Trophoblast cell (in vitro differentiated cells and primary cell): ENCODE measurements around the gene ASS1.

Experiments
- DNase-seq, 2 donors: peaks; one replicate each; pipeline ENCODE4 v3.0.0-alpha.2; 2016
- H2AFZ ChIP-seq: 2 replicates; pipeline ENCODE4 v1.6.1; 2013; ENCODE audit warnings: low read length, moderate library complexity, mild to moderate bottlenecking; ENCODE audit not compliant: insufficient read depth, poor library complexity
- H2AK5ac ChIP-seq: 2 replicates; pipeline ENCODE4 v1.6.1; 2013; ENCODE audit warnings: mild to moderate bottlenecking, low read length
- H2BK120ac ChIP-seq: 2 replicates; pipeline ENCODE4 v1.6.1; 2013; ENCODE audit warnings: low read length, mild to moderate bottlenecking, moderate library complexity; ENCODE audit not compliant: insufficient read depth, poor library complexity
- H2BK12ac ChIP-seq: 2 replicates; pipeline ENCODE4 v1.6.1; 2013; ENCODE audit warnings: mild to moderate bottlenecking, low read length, moderate library complexity
- H2BK5ac ChIP-seq: 2 replicates; pipeline ENCODE4 v1.6.1; 2013; ENCODE audit warnings: low read length, low read depth, moderate library complexity, mild to moderate bottlenecking; ENCODE audit not compliant: poor library complexity
- H3K14ac ChIP-seq: 2 replicates; pipeline ENCODE4 v1.6.1; 2013; ENCODE audit warnings: mild to moderate bottlenecking, low read length
- H3K18ac ChIP-seq: 2 replicates; pipeline ENCODE4 v1.6.1; 2013; ENCODE audit warnings: mild to moderate bottlenecking, low read length
- H3K23ac ChIP-seq: 2 replicates; pipeline ENCODE4 v1.6.1; 2013; ENCODE audit warnings: low read length
- H3K27ac ChIP-seq: 2 replicates; pipeline ENCODE4 v1.5.1; 2013; ENCODE audit warnings: low read depth, mild to moderate bottlenecking, inconsistent platforms, low read length, moderate library complexity
- H3K27me3 ChIP-seq: 2 replicates; pipeline ENCODE4 v1.6.1; 2013; ENCODE audit warnings: inconsistent platforms, mild to moderate bottlenecking, low read length, moderate library complexity; ENCODE audit not compliant: insufficient read depth
- H3K36me3 ChIP-seq, 2 experiments: 1 replicate in 1 of 2; 2 replicates in 1 of 2; pipeline ENCODE4 v1.6.1; 2013; ENCODE audit warnings: low read length in 2 of 2, mild to moderate bottlenecking in 2 of 2, moderate library complexity in 1 of 2; ENCODE audit not compliant: insufficient read depth in 2 of 2, control insufficient read depth in 1 of 2
- H3K4ac ChIP-seq: 2 replicates; pipeline ENCODE4 v1.6.1; 2013; ENCODE audit warnings: low read depth, mild to moderate bottlenecking, low read length, moderate library complexity
- H3K4me1 ChIP-seq, 2 experiments: 1 replicate in 1 of 2; 2 replicates in 1 of 2; pipeline ENCODE4 v1.6.1; 2013; ENCODE audit warnings: low read length in 2 of 2, mild to moderate bottlenecking in 2 of 2, moderate library complexity in 1 of 2; ENCODE audit not compliant: insufficient read depth in 2 of 2, control insufficient read depth in 1 of 2
- H3K4me2 ChIP-seq: 2 replicates; pipeline ENCODE4 v1.6.1; 2013; ENCODE audit warnings: inconsistent platforms, mild to moderate bottlenecking, low read length, moderate library complexity
- H3K4me3 ChIP-seq: 2 replicates; pipeline ENCODE4 v1.5.1; 2013; ENCODE audit warnings: mild to moderate bottlenecking, low read depth, low read length, inconsistent platforms
- H3K79me1 ChIP-seq: one replicate; pipeline ENCODE4 v1.6.1; 2013; ENCODE audit warnings: low read length
- H3K79me2 ChIP-seq: 2 replicates; pipeline ENCODE4 v1.6.1; 2013; ENCODE audit warnings: low read length, mild to moderate bottlenecking; ENCODE audit not compliant: control insufficient read depth, insufficient read depth, poor library complexity
- H3K9ac ChIP-seq: 2 replicates; pipeline ENCODE4 v1.6.1; 2013; ENCODE audit warnings: mild to moderate bottlenecking, low read length
- H3K9me3 ChIP-seq: 2 replicates; pipeline ENCODE4 v1.6.1; 2013; ENCODE audit warnings: low read depth, mild to moderate bottlenecking, control low read depth, inconsistent platforms, low read length; ENCODE audit not compliant: insufficient read depth
- H4K12ac ChIP-seq: 2 replicates; pipeline ENCODE4 v1.6.1; 2013; ENCODE audit warnings: low read depth, mild to moderate bottlenecking, low read length, moderate library complexity
- H4K8ac ChIP-seq: 2 replicates; pipeline ENCODE4 v1.6.1; 2013; ENCODE audit warnings: low read depth, mild to moderate bottlenecking, low read length, moderate library complexity
- H4K91ac ChIP-seq: one replicate; pipeline ENCODE4 v1.6.1; 2013; ENCODE audit warnings: low read depth, mild to moderate bottlenecking, low read length, moderate library complexity
- WGBS: extraction: QIAGEN DNeasy Blood & Tissue Kit; methylation state at CpG from one replicate; pipeline ENCODE4 v1.1.7; 2013; ENCODE audit warnings: missing lambda C conversion rate; ENCODE audit not compliant: insufficient read length, insufficient coverage; ENCODE audit errors: extremely low coverage; 5-methylcytosine and 5-hydroxymethylcytosine counted together

Gene ASS1

GRCh38 chr9:130470950-130471349 is 26.2 kb downstream of the ASS1 start:
- H3K4ac ChIP-seq: no peak overlapping the region
- H3K23ac ChIP-seq: no peak overlapping the region
- no peak overlapping the region for H4K91ac ChIP-seq
- no peak overlapping the region for H3K4me2 ChIP-seq
- no peak overlapping the region for H4K12ac ChIP-seq
- H2AFZ ChIP-seq: no peak overlapping the region
- no peaks in the 10 kb centered on the region for H3K79me2 ChIP-seq
- H3K18ac ChIP-seq: no peak overlapping the region
- no peaks in the 10 kb centered on the region for H3K79me1 ChIP-seq
- no peak overlapping the region for H2AK5ac ChIP-seq
- no peak for DNase-seq
- H3K4me1 ChIP-seq: no peaks in the 10 kb centered on the region
- no peak overlapping the region for H3K9ac ChIP-seq
- no CpG with 5 or more reads among the region's 12 CpGs for WGBS
- H4K8ac ChIP-seq: no peak overlapping the region
- H3K27me3 ChIP-seq: no peaks in the 10 kb centered on the region
- H3K27ac ChIP-seq: no peak overlapping the region
- no peak overlapping the region for H2BK5ac ChIP-seq
- peaks cover 4% of the 10 kb centered on the region for H3K9me3 ChIP-seq
- H2BK120ac ChIP-seq: no peak overlapping the region
- H3K36me3 ChIP-seq: no peaks in the 10 kb centered on the region
- H2BK12ac ChIP-seq: no peak overlapping the region
- no peak overlapping the region for H3K4me3 ChIP-seq
- no peak overlapping the region for H3K14ac ChIP-seq

- Histone ChIP-seq H3K4ac (no peak overlapping the region), H2BK120ac (no peak overlapping the region)
These were observed 26.8 kb downstream of the ASS1 start for GRCh38 chr9:130471411-130472183.

DNA sequence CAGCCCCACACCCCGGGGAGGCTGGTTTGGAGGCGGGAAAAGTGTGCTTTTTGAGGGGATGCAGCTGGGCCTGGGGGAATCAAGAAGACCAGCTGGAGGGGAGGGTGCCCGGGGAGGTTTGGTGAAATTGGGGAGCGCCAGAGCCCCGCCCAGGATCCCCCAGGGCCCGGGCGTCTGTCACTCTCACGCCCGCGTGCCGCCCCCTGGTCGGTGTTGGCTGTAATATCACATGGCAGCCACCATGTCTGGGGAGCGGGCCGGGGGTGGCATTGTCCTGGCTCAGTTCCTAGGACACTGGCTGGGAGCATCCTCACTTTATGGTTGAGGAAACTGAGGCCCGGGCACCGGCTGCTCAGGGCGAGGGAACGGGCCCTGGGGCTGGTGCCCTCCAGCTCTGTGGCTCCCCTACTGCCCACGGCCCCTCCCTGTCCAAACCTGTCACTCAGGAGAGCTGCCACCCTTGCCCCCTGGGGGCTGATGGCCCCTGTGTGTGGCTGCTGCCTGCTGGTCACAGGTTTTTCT is 27.5 kb downstream of the ASS1 start:
- no CpG with 5 or more reads among the region's 19 CpGs for WGBS
- Histone ChIP-seq H2AK5ac (no peak overlapping the region), H3K4ac (no peak overlapping the region), H3K27me3 (no peaks in the 10 kb centered on the region), H3K14ac (no peak overlapping the region), H3K4me3 (no peak overlapping the region), H2BK120ac (no peak overlapping the region), H3K9me3 (peaks cover 2% of the 10 kb centered on the region), H2BK12ac (no peak overlapping the region), H4K91ac (no peak overlapping the region), H4K12ac (no peak overlapping the region), H3K36me3 (peaks cover 0 to 2% of the 10 kb centered on the region in 2 experiments), H3K79me1 (no peaks in the 10 kb centered on the region), H3K18ac (no peak overlapping the region), H2BK5ac (no peak overlapping the region), H3K23ac (no peak overlapping the region), H3K4me1 (no peaks in the 10 kb centered on the region), H4K8ac (no peak overlapping the region), H2AFZ (no peak overlapping the region), H3K4me2 (no peak overlapping the region), H3K27ac (no peak overlapping the region), H3K9ac (no peak overlapping the region), H3K79me2 (no peaks in the 10 kb centered on the region)
- no peak for DNase-seq

More at GRCh38 chr9:130471411-130472183, 26.8 kb downstream of the ASS1 start:
- Histone ChIP-seq H4K12ac (no peak overlapping the region), H2BK12ac (no peak overlapping the region), H3K23ac (no peak overlapping the region), H3K18ac (no peak overlapping the region), H2AK5ac (no peak overlapping the region), H4K8ac (no peak overlapping the region), H4K91ac (no peak overlapping the region), H3K27me3 (no peaks in the 10 kb centered on the region), H3K4me1 (no peaks in the 10 kb centered on the region), H3K14ac (no peak overlapping the region), H3K4me2 (no peak overlapping the region), H3K79me2 (no peaks in the 10 kb centered on the region), H3K9me3 (peaks cover 4% of the 10 kb centered on the region), H3K36me3 (no peaks in the 10 kb centered on the region), H2BK5ac (no peak overlapping the region), H3K4me3 (no peak overlapping the region), H3K27ac (no peak overlapping the region), H3K9ac (no peak overlapping the region), H2AFZ (no peak overlapping the region), H3K79me1 (no peaks in the 10 kb centered on the region)
- no peak for DNase-seq
- no CpG with 5 or more reads among the region's 20 CpGs for WGBS

GRCh38 chr9:130473009-130473408 is 28.2 kb downstream of the ASS1 start:
- Histone ChIP-seq H2AFZ (no peak overlapping the region), H4K12ac (no peak overlapping the region), H3K4me1 (no peaks in the 10 kb centered on the region), H2AK5ac (no peak overlapping the region), H3K36me3 (peaks cover 0 to 2% of the 10 kb centered on the region in 2 experiments), H2BK12ac (no peak overlapping the region), H3K23ac (no peak overlapping the region), H4K91ac (no peak overlapping the region), H4K8ac (no peak overlapping the region), H3K4me3 (no peak overlapping the region), H3K4ac (no peak overlapping the region), H2BK120ac (no peak overlapping the region), H3K9ac (no peak overlapping the region), H2BK5ac (no peak overlapping the region), H3K4me2 (no peak overlapping the region), H3K79me1 (no peaks in the 10 kb centered on the region), H3K14ac (no peak overlapping the region), H3K79me2 (no peaks in the 10 kb centered on the region), H3K18ac (no peak overlapping the region), H3K27me3 (no peaks in the 10 kb centered on the region), H3K9me3 (peaks cover 2% of the 10 kb centered on the region), H3K27ac (no peak overlapping the region)
- no peak for DNase-seq
- no CpG with 5 or more reads among the region's 6 CpGs for WGBS
